H1 (cell line): ENCODE results near the gene CDKN2B-AS1. TPM values are rescaled to one million over a fixed set of nuclear protein-coding genes. Genes with fewer than 3 reads are reported as not detected.

Experiments
- CTCF ChIA-PET: fragments of 300-600 bp; sonication (Branson Sonifier 250); formaldehyde crosslinking; loops from one replicate; lab custom pipeline; 2021; ENCODE audit not compliant: partially characterized antibody; lab: Charles Lee
- POLR2A ChIA-PET: fragments of 300-600 bp; sonication (Branson Sonifier 250); formaldehyde crosslinking; loops from one replicate; lab custom pipeline; 2021; ENCODE audit warnings: inconsistent platforms; ENCODE audit not compliant: partially characterized antibody; lab: Charles Lee
- DNase-seq, 2 experiments: peaks; one replicate each; pipeline versions ENCODE4 v3.0.0 to v3.0.0-alpha.2; 2010 to 2022; ENCODE audit warnings: low spot score in 2 of 2, low read depth in 1 of 2, mixed read lengths in 1 of 2
- FAIRE-seq: peaks from 2 replicates; lab custom pipeline; 2011; peaks lifted over from hg19 to GRCh38; lab: Jason Lieb, UNC
- H2AFZ ChIP-seq: 2 replicates; pipeline ENCODE4 v1.8.1; 2012; ENCODE audit warnings: low read length, inconsistent platforms
- H2AK5ac ChIP-seq: 2 replicates; pipeline ENCODE4 v1.6.1; 2013; ENCODE audit warnings: low read depth, low read length
- H2BK120ac ChIP-seq: replicated peaks from 2 replicates; pipeline ENCODE3; 2013; ENCODE audit warnings: low read depth, low read length, inconsistent platforms
- H2BK12ac ChIP-seq: 2 replicates; pipeline ENCODE4 v1.6.1; 2013; ENCODE audit warnings: low read depth, low read length
- H2BK15ac ChIP-seq: 2 replicates; pipeline ENCODE4 v1.6.1; 2013; ENCODE audit warnings: low read length
- H2BK20ac ChIP-seq: 2 replicates; pipeline ENCODE4 v1.6.1; 2013; ENCODE audit warnings: low read length
- H2BK5ac ChIP-seq: 2 replicates; pipeline ENCODE4 v1.6.1; 2013; ENCODE audit warnings: low read depth, low read length
- H3K14ac ChIP-seq: 2 replicates; pipeline ENCODE4 v1.6.1; 2013; ENCODE audit warnings: inconsistent platforms; ENCODE audit not compliant: insufficient read length
- H3K18ac ChIP-seq: 2 replicates; pipeline ENCODE4 v1.6.1; 2013; ENCODE audit warnings: low read length; ENCODE audit errors: extremely low read depth
- H3K23ac ChIP-seq: 2 replicates; pipeline ENCODE4 v1.6.1; 2013; ENCODE audit warnings: inconsistent platforms; ENCODE audit not compliant: insufficient read length
- H3K23me2 ChIP-seq: 2 replicates; pipeline ENCODE4 v1.6.1; 2013; ENCODE audit warnings: low read depth, low read length
- H3K27ac ChIP-seq: 2 replicates; pipeline ENCODE4 v1.6.1; 2011; ENCODE audit warnings: low read depth, low read length, inconsistent platforms
- H3K27me3 ChIP-seq, 4 experiments: replicated peaks in 1 of 4; 1 replicate in 1 of 4; 2 replicates in 3 of 4; pipeline versions ENCODE4 v1.6.1 to v1.8.1; 2011 to 2013; ENCODE audit warnings: low read length in 3 of 4, mild to moderate bottlenecking in 3 of 4, inconsistent platforms in 2 of 4, mixed read lengths in 2 of 4, moderate library complexity in 1 of 4; ENCODE audit not compliant: control insufficient read depth in 3 of 4, insufficient read depth in 3 of 4; ENCODE audit errors: extremely low read depth in 1 of 4
- H3K36me3 ChIP-seq, 4 experiments: 2 replicates each; pipeline versions ENCODE4 v1.6.1 to v1.8.1; 2011 to 2013; ENCODE audit warnings: mild to moderate bottlenecking in 4 of 4, low read length in 3 of 4, moderate library complexity in 2 of 4, control low read depth in 1 of 4, inconsistent platforms in 1 of 4; ENCODE audit not compliant: insufficient read depth in 4 of 4, control insufficient read depth in 2 of 4
- H3K4ac ChIP-seq: replicated peaks from 2 replicates; pipeline ENCODE3; 2013; ENCODE audit warnings: low read length, low read depth, mixed read lengths, inconsistent platforms; ENCODE audit not compliant: insufficient read length
- H3K4me1 ChIP-seq, 4 experiments: replicated peaks in 1 of 4; 1 replicate in 1 of 4; 2 replicates in 3 of 4; pipeline versions ENCODE4 v1.6.1 to v1.8.1; 2011 to 2013; ENCODE audit warnings: low read length in 3 of 4, inconsistent platforms in 2 of 4, mixed read lengths in 1 of 4; ENCODE audit not compliant: insufficient read depth in 4 of 4, control insufficient read depth in 3 of 4
- H3K4me2 ChIP-seq, 2 experiments: 2 replicates each; pipeline versions ENCODE4 v1.6.1 to v1.8.1; 2011 to 2013; ENCODE audit warnings: low read depth in 2 of 2, low read length in 2 of 2, control low read depth in 1 of 2, inconsistent platforms in 1 of 2, mild to moderate bottlenecking in 1 of 2; ENCODE audit not compliant: insufficient read depth in 1 of 2
- H3K4me3 ChIP-seq, 4 experiments: fragments of 200-600, 300-600 bp in 1 of 4; sonication (generic), shearing (Covaris generic), sonication (Bioruptor Twin) in 1 of 4; 2 replicates each; pipeline versions ENCODE4 v1.5.1 to v1.8.1; 2011 to 2016; ENCODE audit warnings: low read length in 4 of 4, low read depth in 3 of 4, control low read depth in 2 of 4, inconsistent platforms in 2 of 4, mild to moderate bottlenecking in 2 of 4, mixed read lengths in 1 of 4, moderate library complexity in 1 of 4; ENCODE audit not compliant: insufficient read depth in 2 of 4; ENCODE audit errors: extremely low read depth in 1 of 4
- H3K56ac ChIP-seq: replicated peaks from 2 replicates; pipeline ENCODE3; 2013; ENCODE audit warnings: low read depth, mild to moderate bottlenecking, mixed read lengths, low read length, inconsistent platforms; ENCODE audit not compliant: insufficient read length
- H3K79me1 ChIP-seq: 2 replicates; pipeline ENCODE4 v1.6.1; 2013; ENCODE audit warnings: low read depth, low read length, control low read depth
- H3K79me2 ChIP-seq, 2 experiments: 2 replicates each; pipeline versions ENCODE4 v1.6.1 to v1.8.1; 2012 to 2013; ENCODE audit warnings: low read length in 2 of 2, mild to moderate bottlenecking in 2 of 2, inconsistent platforms in 1 of 2; ENCODE audit not compliant: insufficient read depth in 2 of 2, control insufficient read depth in 1 of 2
- H3K9ac ChIP-seq, 4 experiments: replicated peaks in 1 of 4; 1 replicate in 1 of 4; 2 replicates in 3 of 4; pipeline versions ENCODE4 v1.6.1 to v1.8.1; 2011 to 2013; ENCODE audit warnings: low read depth in 3 of 4, low read length in 3 of 4, control low read depth in 2 of 4, mild to moderate bottlenecking in 2 of 4, moderate library complexity in 2 of 4, inconsistent platforms in 1 of 4; ENCODE audit errors: extremely low read depth in 1 of 4
- H3K9me3 ChIP-seq, 2 experiments: 2 replicates each; pipeline versions ENCODE4 v1.6.1 to v1.8.1; 2012 to 2013; ENCODE audit warnings: mild to moderate bottlenecking in 2 of 2, moderate library complexity in 2 of 2, control low read depth in 1 of 2, inconsistent platforms in 1 of 2, low read depth in 1 of 2, low read length in 1 of 2, mixed read lengths in 1 of 2; ENCODE audit not compliant: insufficient read depth in 2 of 2
- H4K20me1 ChIP-seq, 2 experiments: replicated peaks in 1 of 2; 2 replicates each; pipeline versions ENCODE3 to v1.8.1; 2011 to 2013; ENCODE audit warnings: inconsistent platforms in 2 of 2, low read length in 2 of 2, mild to moderate bottlenecking in 1 of 2; ENCODE audit not compliant: insufficient read depth in 2 of 2, control insufficient read depth in 1 of 2
- H4K5ac ChIP-seq: 2 replicates; pipeline ENCODE4 v1.6.1; 2013; ENCODE audit warnings: low read length, low read depth, mixed read lengths, inconsistent platforms; ENCODE audit not compliant: insufficient read length
- H4K8ac ChIP-seq: 2 replicates; pipeline ENCODE4 v1.8.0; 2013; ENCODE audit warnings: mild to moderate bottlenecking, moderate library complexity, low read length, inconsistent platforms; ENCODE audit not compliant: insufficient read depth; ENCODE audit errors: extremely low read depth
- H4K91ac ChIP-seq: replicated peaks from 2 replicates; pipeline ENCODE3; 2013; ENCODE audit warnings: low read length, mixed read lengths, inconsistent platforms; ENCODE audit not compliant: insufficient read length
- ASH2L ChIP-seq: fragments of 200-600, 300-600 bp; sonication (generic); IDR thresholded peaks from one replicate; pipeline ENCODE4 v1.7.1; 2017; ENCODE audit warnings: low read length
- CBX5 ChIP-seq: fragments of 300-800, 300-1000 bp; sonication (generic); IDR thresholded peaks from 2 replicates; pipeline ENCODE4 v1.7.1; 2016; ENCODE audit warnings: antibody characterized with exemption, low read length, low read depth
- CHD2 ChIP-seq: IDR thresholded peaks from 2 replicates; pipeline ENCODE4 v1.6.1; 2012; ENCODE audit warnings: low read length, improper control_type of control experiment
- CREB1 ChIP-seq: IDR thresholded peaks from 2 replicates; pipeline ENCODE4 v1.6.1; 2012; ENCODE audit warnings: inconsistent platforms
- EGR1 ChIP-seq: IDR thresholded peaks from 2 replicates; pipeline ENCODE4 v1.6.1; 2011; ENCODE audit warnings: low read depth, low read length, borderline replicate concordance
- JUN ChIP-seq: IDR thresholded peaks from 2 replicates; pipeline ENCODE4 v1.6.1; 2011; ENCODE audit warnings: low read depth, mild to moderate bottlenecking, improper control_type of control experiment, low read length
- NANOG ChIP-seq: IDR thresholded peaks from 2 replicates; pipeline ENCODE4 v1.6.1; 2011; ENCODE audit warnings: low read length, low read depth, mild to moderate bottlenecking, inconsistent platforms; ENCODE audit not compliant: insufficient read depth, poor library complexity, severe bottlenecking
- PHF8 ChIP-seq: fragments of 200-600 bp; sonication (generic); conservative IDR thresholded peaks from 2 replicates; pipeline ENCODE4 v1.7.1; 2012; ENCODE audit warnings: low read depth, mild to moderate bottlenecking, inconsistent platforms, low read length, moderate library complexity
- POLR2A ChIP-seq, 2 experiments: IDR thresholded peaks; 1 replicate in 1 of 2; 2 replicates in 1 of 2; pipeline ENCODE4 v1.6.1; 2011; ENCODE audit warnings: low read depth in 2 of 2, low read length in 2 of 2, mild to moderate bottlenecking in 2 of 2; ENCODE audit errors: control extremely low read depth in 1 of 2
- POLR2AphosphoS5 ChIP-seq: IDR thresholded peaks from 2 replicates; pipeline ENCODE4 v1.6.1; 2011; ENCODE audit warnings: low read depth, low read length
- RBBP5 ChIP-seq: IDR thresholded peaks from 2 replicates; pipeline ENCODE4 v1.7.1; 2012; ENCODE audit warnings: low read depth, mild to moderate bottlenecking, inconsistent platforms, low read length, moderate library complexity, borderline replicate concordance
- SUZ12 ChIP-seq: fragments of 200-600 bp; sonication (generic); IDR thresholded peaks from 2 replicates; pipeline ENCODE4 v1.6.1; 2012; ENCODE audit warnings: mild to moderate bottlenecking, inconsistent platforms, low read length, moderate library complexity, mixed read lengths
- TEAD4 ChIP-seq: IDR thresholded peaks from 2 replicates; pipeline ENCODE4 v1.6.1; 2012; ENCODE audit warnings: low read depth, low read length, inconsistent platforms, mixed read lengths
- WGBS, 2 experiments: shearing (Covaris generic) in 1 of 2; methylation state at CpG; one replicate each; pipeline versions ENCODE4 v1.1.6 to v1.1.7; 2013 to 2015; ENCODE audit warnings: low lambda C conversion rate in 2 of 2, mixed read lengths in 2 of 2, inconsistent platforms in 1 of 2, low coverage in 1 of 2, missing lambda C conversion rate in 1 of 2; ENCODE audit not compliant: insufficient replicate concordance in 2 of 2, insufficient coverage in 1 of 2, insufficient read length in 1 of 2; ENCODE audit errors: extremely low coverage in 1 of 2, missing lambda C conversion rate in 1 of 2; 5-methylcytosine and 5-hydroxymethylcytosine counted together
- polyA plus RNA-seq, 7 experiments: library from polyadenylated mRNA; depleted of rRNA in 3 of 7; stranded (reverse) in 5 of 7; unstranded in 2 of 7; fragments of >200 nt in 5 of 7; fragments of 200-250 nt in 2 of 7; gene quantifications; 1 replicate in 5 of 7; 2 replicates in 1 of 7; 4 replicates in 1 of 7; pipeline versions ENCODE4 v1.2.1 to v1.2.3, GENCODE V29; 2011 to 2013; ENCODE audit warnings: missing spikeins in 2 of 7, mixed read lengths in 2 of 7
- total RNA-seq: library from RNA; stranded (reverse); fragmentation: NEBNext Ultra II Directional; extraction: Animal tissue kit (Norgen Biotek cat#: 25700); gene quantifications from 2 replicates; pipeline ENCODE4 v1.2.1, GENCODE V29; 2021

Gene CDKN2B-AS1
- total and polyA plus RNA-seq, 2 of the 8 experiments (the other 6 are each of a cell fraction or from before 2014, with no cell fraction given) = not detected

- Histone ChIP-seq H4K8ac (peak overlapping the region; percentile 62; the same call in 1 of the 2 replicates), H2BK5ac (0 out of 2 replicates have a peak overlapping the region, but pooled peaks have one; percentile 35), H3K18ac (no peak overlapping the region; the same call in 1 of the 2 replicates), H3K4ac (no peak overlapping the region), H4K91ac (no peak overlapping the region), H3K9me3 (no peaks in the 10 kb centered on the region), H2BK120ac (no peak overlapping the region), H3K27ac (no peak overlapping the region), H3K23ac (no peak overlapping the region), H3K4me3 (peak overlapping the region; percentile 47 to 80 (median 75)), H3K36me3 (no peaks in the 10 kb centered on the region), H3K79me1 (no peaks in the 10 kb centered on the region), H3K9ac (no peak overlapping the region), H3K56ac (peak overlapping the region; percentile 73), H2BK20ac (no peak overlapping the region), H2BK12ac (0 out of 2 replicates have a peak overlapping the region, but pooled peaks have one; percentile 33), H3K4me1 (peaks cover 4 to 27% (median 10%) of the 10 kb centered on the region in 4 experiments; a peak in 6 of 7 replicates), H4K5ac (no peak overlapping the region), H2AK5ac (no peak overlapping the region), H2BK15ac (no peak overlapping the region), H2AFZ (peak overlapping the region; percentile 28; the same call in 1 of the 2 replicates), H3K79me2 (no peaks in the 10 kb centered on the region), H4K20me1 (peaks cover 0 to 13% of the 10 kb centered on the region in 2 experiments), H3K27me3 (peaks cover 28 to 73% (median 57%) of the 10 kb centered on the region in 4 experiments), H3K23me2 (peaks cover 26% of the 10 kb centered on the region), H3K14ac (no peak overlapping the region), H3K4me2 (peak overlapping the region; percentile 86 to 95)
- ChIA-PET POLR2A (interaction anchor here (1.3 to 2.1 kb wide), 3 partner anchors 13 to 26 kb away, joined by 5 to 10 read pairs (median 5); partner anchors contain the start of gene CDKN2B), CTCF (interaction anchor here (0.9 to 6.5 kb wide), 7 partner anchors 13 to 182 kb away, joined by 3 to 46 read pairs (median 9); partner anchors contain the start of gene CDKN2B)
- FAIRE-seq = no peak
- DNase-seq = peak in 1 of 2 experiments; percentile 86
- 0% methylated on average over 38 of the region's 56 CpGs; no CpG with 5 or more reads in 1 of the 2 experiments for WGBS, 2 experiments
- TF ChIP-seq POLR2AphosphoS5 (no peak), SUZ12 (peak; percentile 67), RBBP5 (peak; percentile 74), CREB1 (peak; percentile 88), CBX5 (no peak), EGR1 (0 out of 2 replicates have a peak, but pooled peaks have one; percentile 9), NANOG (no peak), POLR2A (IDR thresholded peaks at IDR 0.05; ENCODE audit: control extremely low read depth in 1 of 2, low read depth in 2 of 2, low read length in 2 of 2) (no peak), JUN (no peak), PHF8 (0 out of 2 replicates have a peak, but pooled peaks have one; percentile 24), ASH2L (peak; percentile 92), TEAD4 (no peak), CHD2 (no peak)
Measured at GRCh38 chr9:21995006-21995665, 545 bp downstream of the CDKN2B-AS1 start.
